Activated naive CD4-positive, alpha-beta T cell treated with anti-CD3 and anti-CD28 coated beads, Interleukin-2, amount 50 U/mL, for 24 hours (primary cell): ENCODE data around the gene CALCOCO2.
"Not testable (repeated sequence)": the region's sequence is repeated elsewhere in the genome, so short reads cannot be mapped to it uniquely, and the experiment has no call there.

Experiments
- H3K27ac Mint-ChIP-seq: one replicate; pipeline ENCODE4 v1.8.0; 2021; ENCODE audit warnings: mild to moderate bottlenecking, mixed read lengths
- H3K27me3 Mint-ChIP-seq: one replicate; pipeline ENCODE4 v1.8.0; 2021; ENCODE audit warnings: mixed read lengths
- H3K36me3 Mint-ChIP-seq: one replicate; pipeline ENCODE4 v1.8.0; 2021; ENCODE audit warnings: mixed read lengths
- H3K4me1 Mint-ChIP-seq: one replicate; pipeline ENCODE4 v1.8.0; 2021; ENCODE audit warnings: mixed read lengths
- H3K4me3 Mint-ChIP-seq: one replicate; pipeline ENCODE4 v1.8.0; 2021; ENCODE audit warnings: mild to moderate bottlenecking, mixed read lengths
- H3K9me3 Mint-ChIP-seq: one replicate; pipeline ENCODE4 v1.8.0; 2021; ENCODE audit warnings: mixed read lengths

The CALCOCO2 gene, protein sequence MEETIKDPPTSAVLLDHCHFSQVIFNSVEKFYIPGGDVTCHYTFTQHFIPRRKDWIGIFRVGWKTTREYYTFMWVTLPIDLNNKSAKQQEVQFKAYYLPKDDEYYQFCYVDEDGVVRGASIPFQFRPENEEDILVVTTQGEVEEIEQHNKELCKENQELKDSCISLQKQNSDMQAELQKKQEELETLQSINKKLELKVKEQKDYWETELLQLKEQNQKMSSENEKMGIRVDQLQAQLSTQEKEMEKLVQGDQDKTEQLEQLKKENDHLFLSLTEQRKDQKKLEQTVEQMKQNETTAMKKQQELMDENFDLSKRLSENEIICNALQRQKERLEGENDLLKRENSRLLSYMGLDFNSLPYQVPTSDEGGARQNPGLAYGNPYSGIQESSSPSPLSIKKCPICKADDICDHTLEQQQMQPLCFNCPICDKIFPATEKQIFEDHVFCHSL

DNA sequence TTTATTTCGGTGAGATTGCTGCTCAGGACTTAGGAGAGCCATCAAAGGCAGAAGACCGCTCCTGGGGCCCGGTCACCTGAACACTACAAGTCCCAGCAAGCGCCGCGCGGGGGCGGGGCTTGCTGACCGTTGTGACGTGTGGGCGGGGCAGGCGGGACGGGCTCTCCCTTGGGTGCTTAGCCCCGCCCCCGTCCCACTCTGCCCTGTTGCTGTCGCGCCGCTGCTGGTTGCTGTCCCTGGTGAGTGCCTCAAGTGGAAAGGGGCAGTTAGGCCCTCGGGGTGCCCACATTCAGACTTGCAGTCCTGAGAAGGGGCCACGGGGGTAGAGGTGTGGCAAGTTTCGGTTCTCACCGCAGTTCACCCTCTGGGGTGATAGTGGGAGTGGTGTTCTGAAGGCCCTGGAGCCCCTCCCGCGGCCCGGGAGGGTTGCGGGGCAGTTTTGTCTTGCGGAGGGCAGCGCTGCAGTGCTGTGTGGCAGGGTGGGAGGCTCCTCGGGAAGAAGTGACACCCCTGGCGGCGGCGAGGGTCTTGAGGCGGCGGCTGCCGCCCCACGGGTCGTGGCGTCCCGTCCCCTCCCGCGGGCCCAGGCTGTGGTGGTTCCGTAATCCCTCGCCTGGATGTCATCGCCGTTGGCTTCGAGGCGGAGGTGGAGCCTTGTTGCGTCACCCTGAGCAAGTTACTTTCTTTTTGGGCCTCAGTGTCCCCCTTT lies at the start of gene CALCOCO2:
Gene CALCOCO2, plus strand, starts transcription at position 196 of the 709 bp plus-strand sequence. CDS start 10,673 bp downstream, outside the sequence.
- no peaks in the 10 kb centered on the region for H3K27me3 Mint-ChIP-seq
- peak within 1 kb of the TSS; percentile 95 for H3K27ac Mint-ChIP-seq
- H3K4me3 Mint-ChIP-seq = peak within 1 kb of the TSS; percentile 92
- H3K36me3 Mint-ChIP-seq = no peaks in the 10 kb centered on the region
- peaks cover 60% of the 10 kb centered on the region for H3K4me1 Mint-ChIP-seq
- no peaks in the 10 kb centered on the region for H3K9me3 Mint-ChIP-seq

DNA sequence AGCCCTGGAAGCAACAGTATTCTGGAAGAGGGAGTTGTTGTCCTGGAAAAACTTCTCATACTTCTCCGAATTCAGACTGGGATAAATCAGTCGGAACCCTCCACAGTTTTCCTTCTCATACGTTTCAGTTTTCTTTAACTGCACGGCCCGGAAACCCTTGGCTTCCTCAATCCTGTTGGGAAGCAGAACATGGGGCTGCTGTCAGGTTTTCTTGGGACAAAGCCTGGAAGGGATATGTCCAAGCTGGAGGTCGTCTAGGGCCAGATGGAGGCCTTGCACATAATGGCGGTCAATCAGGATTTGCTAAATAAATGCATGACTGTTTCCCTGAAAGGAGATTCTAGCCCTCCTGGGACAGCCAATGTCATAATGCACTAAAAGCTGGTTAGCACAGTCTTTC lies 43.0 kb upstream of the CALCOCO2 start:
- Mint-ChIP-seq H3K9me3 (no peaks in the 10 kb centered on the region), H3K4me3 (no peak overlapping the region), H3K4me1 (no peaks in the 10 kb centered on the region), H3K36me3 (no peaks in the 10 kb centered on the region), H3K27me3 (peaks cover 14% of the 10 kb centered on the region), H3K27ac (no peak overlapping the region)

DNA sequence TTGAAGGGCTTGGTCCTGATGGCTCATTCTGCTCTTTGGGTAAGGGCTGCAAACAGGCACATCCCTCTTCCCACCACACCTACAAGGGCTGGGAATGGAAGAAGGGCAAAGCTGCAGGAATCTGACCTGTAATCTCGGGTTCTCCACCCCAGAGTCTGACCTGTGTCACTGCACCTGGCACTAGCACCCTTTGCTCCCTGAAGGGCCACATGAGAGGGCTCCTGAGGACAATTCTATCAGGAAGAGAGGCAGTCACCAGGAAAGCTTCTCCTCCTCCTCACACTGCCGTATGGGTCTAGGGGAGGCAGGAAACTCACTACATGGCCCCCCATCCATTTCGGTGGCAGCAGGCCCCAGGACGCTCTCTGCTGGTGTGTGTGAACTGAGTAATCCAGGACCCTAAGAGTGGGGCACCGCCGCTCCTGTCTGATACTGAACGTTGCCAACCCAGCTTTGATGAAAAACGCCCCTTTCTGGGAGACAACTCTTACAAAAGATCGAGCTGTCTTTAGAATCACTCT lies 40.2 kb upstream of the CALCOCO2 start:
- no peak overlapping the region for H3K27ac Mint-ChIP-seq
- no peaks in the 10 kb centered on the region for H3K4me1 Mint-ChIP-seq
- no peaks in the 10 kb centered on the region for H3K9me3 Mint-ChIP-seq
- no peaks in the 10 kb centered on the region for H3K36me3 Mint-ChIP-seq
- H3K27me3 Mint-ChIP-seq = peaks cover 17% of the 10 kb centered on the region
- H3K4me3 Mint-ChIP-seq = no peak overlapping the region

DNA sequence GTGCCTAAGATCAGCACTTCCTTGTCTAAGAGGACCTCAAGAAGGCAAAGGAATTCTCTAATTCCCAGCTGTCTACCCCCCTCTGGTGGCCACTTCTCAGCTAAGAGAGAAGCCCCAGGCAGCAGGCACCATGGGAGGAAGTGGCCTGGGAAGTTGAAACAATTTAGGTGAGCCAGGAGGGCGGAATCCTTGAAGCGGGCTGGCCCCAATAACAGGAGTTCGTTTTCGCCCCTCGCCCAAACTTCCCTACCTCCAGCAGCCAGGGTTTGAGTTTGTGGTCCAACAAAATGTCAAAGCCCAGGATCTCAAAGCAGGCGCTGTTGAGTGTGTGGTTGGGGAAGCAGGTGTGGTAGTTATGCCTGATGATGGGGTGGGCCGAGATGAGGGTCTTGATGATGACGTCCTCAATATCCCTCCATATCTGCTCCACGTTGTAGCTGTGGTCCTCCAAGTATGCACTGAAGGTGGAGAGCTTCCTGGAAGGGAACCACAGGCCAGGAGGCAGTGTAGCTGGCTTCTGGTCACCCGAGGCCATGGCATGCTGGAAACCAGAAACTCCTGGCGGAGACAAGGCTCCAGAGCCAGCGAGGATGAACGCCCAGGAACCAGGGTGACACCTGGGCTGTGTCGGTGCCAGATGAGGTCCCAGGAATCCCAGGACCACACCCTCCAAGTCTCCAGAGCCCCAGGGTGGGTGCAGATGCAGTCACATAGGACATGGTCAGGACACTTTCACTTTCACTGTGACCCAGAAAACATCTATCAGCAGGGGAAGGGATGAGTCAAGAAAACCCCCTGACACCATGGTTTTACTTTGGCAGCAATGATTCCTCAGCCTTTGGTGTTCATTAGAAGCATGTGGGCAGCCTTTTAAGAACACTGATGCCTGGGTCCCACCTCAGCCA lies 39.5 kb upstream of the CALCOCO2 start:
- no peaks in the 10 kb centered on the region for H3K36me3 Mint-ChIP-seq
- H3K27ac Mint-ChIP-seq = no peak overlapping the region
- no peak overlapping the region for H3K4me3 Mint-ChIP-seq
- H3K9me3 Mint-ChIP-seq = no peaks in the 10 kb centered on the region
- H3K27me3 Mint-ChIP-seq = peaks cover 16% of the 10 kb centered on the region
- H3K4me1 Mint-ChIP-seq = no peaks in the 10 kb centered on the region

DNA sequence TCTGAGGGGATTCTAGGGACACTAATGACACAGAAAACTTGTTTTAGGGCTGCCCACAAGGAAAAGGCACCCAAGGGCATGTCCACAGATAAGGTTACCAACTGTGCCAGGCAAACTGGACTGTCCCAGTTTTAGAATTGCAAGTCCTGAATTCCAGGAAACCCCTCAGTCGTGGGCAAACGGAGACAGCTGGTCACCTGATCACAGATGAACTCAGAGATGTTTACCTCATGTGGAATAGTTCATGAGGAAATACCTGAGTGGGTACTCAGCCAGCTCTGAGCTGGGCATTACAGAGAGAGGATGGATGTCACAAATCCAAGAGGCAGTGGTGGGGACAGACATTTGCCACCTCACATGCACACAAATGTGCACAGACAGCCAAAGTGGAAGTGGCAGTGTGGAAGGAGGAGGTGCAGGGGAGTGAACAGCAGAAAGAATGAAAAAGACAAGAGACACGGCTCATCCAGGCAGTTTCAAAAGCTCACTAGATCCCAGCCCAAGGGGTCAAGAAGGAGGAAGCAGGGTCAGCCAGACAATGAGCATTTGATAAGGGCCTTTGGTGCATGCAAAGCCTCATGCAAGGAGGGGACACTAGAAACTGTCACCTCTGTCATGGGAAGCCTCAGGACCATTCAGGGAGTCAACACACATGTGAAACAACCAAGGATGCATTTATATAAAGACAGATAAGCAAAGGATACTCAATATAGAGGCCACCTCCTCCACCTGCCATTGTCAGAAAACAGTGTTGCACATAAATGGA lies 38.6 kb upstream of the CALCOCO2 start:
- H3K4me1 Mint-ChIP-seq = no peaks in the 10 kb centered on the region
- no peak overlapping the region for H3K4me3 Mint-ChIP-seq
- H3K27me3 Mint-ChIP-seq = peaks cover 17% of the 10 kb centered on the region
- no peaks in the 10 kb centered on the region for H3K9me3 Mint-ChIP-seq
- no peaks in the 10 kb centered on the region for H3K36me3 Mint-ChIP-seq
- H3K27ac Mint-ChIP-seq = no peak overlapping the region

DNA sequence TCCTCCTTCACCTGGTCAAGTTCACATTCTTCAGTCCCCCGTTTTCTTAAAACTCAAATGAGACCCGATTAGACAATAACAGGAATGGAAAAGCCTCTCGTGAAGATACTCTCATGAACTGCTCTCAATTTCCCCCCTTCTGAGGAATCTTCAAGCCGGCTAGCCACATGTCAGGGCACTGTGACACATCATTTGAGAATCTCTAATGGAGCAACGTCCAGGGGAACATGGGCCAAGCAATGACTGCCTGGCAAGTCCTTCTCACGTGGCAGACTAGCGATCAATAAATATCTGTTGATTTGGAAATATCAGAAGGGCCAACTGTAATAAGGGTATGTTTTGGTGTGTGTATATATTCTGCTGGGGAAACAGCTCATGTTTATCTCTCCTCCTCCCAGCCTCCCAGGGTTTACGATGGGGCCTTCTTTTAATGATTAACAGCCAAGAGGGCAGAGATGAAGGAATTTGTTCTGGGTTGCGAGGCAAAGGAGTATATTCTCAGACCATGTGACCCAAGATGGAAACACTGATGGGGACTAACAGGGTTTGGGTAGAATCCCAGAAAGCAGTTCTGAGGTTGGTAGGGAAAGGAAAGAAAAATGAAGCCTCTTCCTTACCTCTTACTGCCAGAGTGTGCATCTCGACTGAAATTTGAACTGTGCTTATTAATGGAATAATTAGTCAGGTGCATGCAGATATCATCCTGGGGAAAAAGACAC lies 35.2 kb upstream of the CALCOCO2 start:
- no peaks in the 10 kb centered on the region for H3K4me1 Mint-ChIP-seq
- H3K27me3 Mint-ChIP-seq = peaks cover 21% of the 10 kb centered on the region
- H3K36me3 Mint-ChIP-seq = no peaks in the 10 kb centered on the region
- H3K9me3 Mint-ChIP-seq = no peaks in the 10 kb centered on the region
- H3K27ac Mint-ChIP-seq = no peak overlapping the region
- H3K4me3 Mint-ChIP-seq = no peak overlapping the region

DNA sequence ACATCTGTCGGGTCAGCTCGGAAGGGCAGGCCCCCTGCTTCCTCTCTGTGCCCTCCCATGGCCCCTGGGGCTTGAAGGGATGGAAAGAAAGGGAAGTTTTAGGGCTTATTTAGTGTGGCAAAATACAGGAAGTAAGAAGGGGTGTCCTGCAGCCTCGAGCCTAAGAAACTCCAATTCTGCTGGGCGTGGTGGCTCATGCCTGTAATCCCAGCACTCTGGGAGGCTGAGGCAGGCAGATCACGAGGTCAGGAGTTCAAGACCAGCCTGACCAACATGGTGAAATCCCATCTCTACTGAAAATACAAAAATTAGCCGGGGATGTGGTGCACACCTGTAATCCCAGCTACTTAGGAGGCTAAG lies 34.7 kb upstream of the CALCOCO2 start:
- H3K27me3 Mint-ChIP-seq = peaks cover 21% of the 10 kb centered on the region
- H3K9me3 Mint-ChIP-seq, H3K4me1 Mint-ChIP-seq, H3K36me3 Mint-ChIP-seq, H3K4me3 Mint-ChIP-seq, H3K27ac Mint-ChIP-seq: not testable (repeated sequence)

DNA sequence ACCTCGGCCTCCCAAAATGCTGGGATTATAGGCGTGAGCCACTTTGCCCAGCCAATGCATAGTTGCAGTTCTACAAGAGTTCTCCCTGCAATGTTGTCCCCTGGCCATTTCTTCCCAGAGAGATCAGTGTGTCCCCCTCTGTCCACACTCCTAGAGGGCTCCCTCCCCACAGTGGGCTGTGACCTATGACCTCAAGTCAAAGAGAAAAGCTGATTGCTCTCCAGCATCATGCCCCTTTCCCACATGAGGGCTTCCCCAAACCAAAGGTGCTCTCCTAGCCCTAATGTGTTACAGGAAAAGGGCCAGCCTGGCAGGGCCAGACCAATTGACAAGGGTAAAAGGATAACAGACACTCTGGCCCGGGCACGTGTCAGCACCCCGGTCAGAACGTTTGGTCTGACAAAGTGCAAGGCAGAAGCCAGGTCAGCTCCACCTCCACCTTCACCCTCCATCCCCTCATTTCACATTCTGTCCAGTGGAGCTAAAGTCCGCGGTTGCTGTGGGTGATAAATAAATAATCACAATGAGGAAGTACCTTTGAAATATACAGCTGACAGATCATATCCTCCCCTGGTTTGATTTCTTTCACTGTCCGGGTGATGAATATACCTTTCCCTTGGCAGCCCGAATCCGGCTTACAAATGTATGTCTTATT lies 31.6 kb upstream of the CALCOCO2 start:
- no peaks in the 10 kb centered on the region for H3K36me3 Mint-ChIP-seq

DNA sequence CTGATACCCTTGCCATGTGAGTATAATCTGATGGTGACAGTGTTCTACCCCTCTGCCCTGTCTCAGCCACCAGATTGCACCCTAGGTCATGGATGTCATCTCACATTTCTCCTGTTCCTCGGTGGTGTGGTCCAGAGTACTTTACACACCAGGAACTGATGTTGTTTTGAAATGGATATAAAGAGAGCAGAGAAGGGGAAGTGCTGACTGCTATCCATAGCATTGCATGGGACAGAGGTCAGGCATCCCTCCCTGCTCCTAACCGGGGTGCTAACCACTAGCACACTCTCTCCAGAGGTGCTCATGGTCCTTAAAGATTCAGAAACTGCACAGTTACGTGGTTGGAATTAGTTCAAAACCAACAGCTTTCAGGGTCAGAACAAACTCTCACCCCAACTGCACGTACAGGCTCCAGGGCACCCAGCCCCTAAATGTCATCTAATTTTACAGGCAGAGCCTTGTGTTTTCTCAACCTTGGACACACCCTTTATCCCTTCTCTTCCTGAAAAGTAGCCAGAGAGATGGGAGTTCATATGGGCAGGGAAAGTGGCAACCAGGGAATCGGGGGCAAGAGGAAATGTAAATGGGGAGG lies 30.1 kb upstream of the CALCOCO2 start:
- Mint-ChIP-seq H3K27me3 (peaks cover 17% of the 10 kb centered on the region), H3K9me3 (no peaks in the 10 kb centered on the region), H3K27ac (no peak overlapping the region), H3K4me3 (no peak overlapping the region), H3K36me3 (no peaks in the 10 kb centered on the region), H3K4me1 (no peaks in the 10 kb centered on the region)

More for the DNA sequence above, 31.6 kb upstream of the CALCOCO2 start:
- H3K9me3 Mint-ChIP-seq = no peaks in the 10 kb centered on the region
- no peak overlapping the region for H3K27ac Mint-ChIP-seq
- no peak overlapping the region for H3K4me3 Mint-ChIP-seq
- H3K27me3 Mint-ChIP-seq = peaks cover 15% of the 10 kb centered on the region
- no peaks in the 10 kb centered on the region for H3K4me1 Mint-ChIP-seq

DNA sequence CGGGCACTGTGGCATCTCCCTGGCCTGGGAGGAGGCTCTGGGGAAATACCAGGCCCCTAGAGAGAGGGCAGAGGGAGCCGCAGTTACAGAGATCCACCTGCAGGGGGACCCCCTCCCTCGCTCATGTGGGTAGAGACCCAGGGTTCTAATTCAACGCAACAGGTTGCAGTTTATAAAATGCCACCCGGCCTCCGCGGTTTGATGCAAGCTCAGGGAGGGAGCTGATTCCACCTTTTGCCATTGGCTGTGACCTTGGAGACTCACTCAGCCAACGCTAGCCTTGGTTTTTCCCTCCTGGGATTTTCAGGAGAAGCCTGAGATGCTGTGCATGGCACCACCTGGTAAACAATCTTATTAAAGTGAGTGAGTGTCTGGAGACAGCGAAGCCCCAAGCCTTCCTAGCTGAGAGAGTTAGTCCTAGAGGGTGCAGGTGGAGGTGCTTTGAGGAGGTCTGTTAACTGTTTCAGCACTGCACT lies 25.9 kb upstream of the CALCOCO2 start:
- Mint-ChIP-seq H3K36me3 (no peaks in the 10 kb centered on the region), H3K9me3 (no peaks in the 10 kb centered on the region), H3K4me3 (no peak overlapping the region), H3K4me1 (no peaks in the 10 kb centered on the region), H3K27me3 (peaks cover 4% of the 10 kb centered on the region), H3K27ac (no peak overlapping the region)

DNA sequence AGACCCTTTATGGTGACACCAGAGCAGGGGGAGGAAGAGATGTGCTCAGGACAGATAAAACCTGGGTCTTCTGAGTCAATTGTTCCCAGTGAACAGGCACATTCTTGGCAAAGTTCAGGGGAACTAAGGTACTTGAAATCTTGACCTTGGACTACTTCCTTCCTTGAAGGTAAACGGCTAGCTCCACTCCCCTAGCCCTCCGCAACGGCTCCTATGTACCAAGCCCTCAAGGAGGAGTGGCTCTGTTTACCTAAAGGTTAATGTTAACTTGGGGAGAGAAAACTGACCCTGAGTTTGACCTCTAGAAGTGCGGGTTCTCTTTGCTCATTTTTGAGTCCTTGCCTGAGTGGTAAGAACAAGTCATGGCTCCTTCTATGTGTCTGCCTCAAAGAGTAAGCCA lies 21.7 kb upstream of the CALCOCO2 start:
- no peaks in the 10 kb centered on the region for H3K4me1 Mint-ChIP-seq

DNA sequence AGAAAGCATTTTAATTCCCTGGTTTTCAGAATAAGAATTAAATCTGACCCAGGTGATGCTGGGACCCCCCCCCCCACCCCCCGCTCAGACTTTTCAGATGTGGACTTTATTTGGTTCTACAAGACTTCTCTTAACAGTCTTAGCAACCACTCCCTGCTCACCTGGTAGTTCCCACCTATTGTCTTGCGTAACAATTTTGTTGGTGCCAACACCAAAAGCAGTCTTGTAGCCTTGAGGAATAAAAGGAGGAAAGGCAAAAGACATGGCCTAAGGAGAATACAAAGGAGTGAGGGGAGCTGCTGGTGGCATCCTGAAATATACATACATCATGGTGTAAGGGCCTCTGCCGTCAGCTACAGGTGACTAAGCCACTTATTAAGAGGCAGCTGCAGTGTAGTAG lies 18.8 kb upstream of the CALCOCO2 start:
- Mint-ChIP-seq H3K9me3 (no peaks in the 10 kb centered on the region), H3K27ac (no peak overlapping the region), H3K27me3 (peaks cover 6% of the 10 kb centered on the region), H3K4me3 (no peak overlapping the region), H3K36me3 (no peaks in the 10 kb centered on the region), H3K4me1 (peaks cover 20% of the 10 kb centered on the region)

More for the DNA sequence above, 21.7 kb upstream of the CALCOCO2 start:
- H3K36me3 Mint-ChIP-seq = no peaks in the 10 kb centered on the region
- no peaks in the 10 kb centered on the region for H3K9me3 Mint-ChIP-seq
- no peak overlapping the region for H3K27ac Mint-ChIP-seq
- peaks cover 1% of the 10 kb centered on the region for H3K27me3 Mint-ChIP-seq
- no peak overlapping the region for H3K4me3 Mint-ChIP-seq

DNA sequence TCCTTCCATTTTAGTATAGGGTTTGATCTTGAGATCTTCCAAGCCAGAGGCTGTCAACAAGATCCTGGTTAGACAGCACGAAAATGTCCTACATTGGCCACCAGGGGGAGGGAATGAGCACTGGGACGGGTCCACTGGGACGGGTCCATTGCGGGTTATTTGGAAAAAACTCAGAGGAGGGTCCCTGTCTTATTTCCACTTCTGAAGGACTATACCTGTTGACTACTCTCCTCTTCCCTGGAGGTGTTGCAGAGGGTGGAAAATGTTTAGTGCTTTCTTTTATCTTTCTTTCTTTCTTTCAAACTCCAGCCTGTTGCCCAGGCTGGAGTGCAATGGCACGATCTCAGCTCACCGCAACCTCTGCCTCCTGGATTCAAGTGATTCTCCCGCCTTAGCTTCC lies 16.3 kb upstream of the CALCOCO2 start:
- H3K9me3 Mint-ChIP-seq = no peaks in the 10 kb centered on the region
- peaks cover 20% of the 10 kb centered on the region for H3K4me1 Mint-ChIP-seq
- no peak overlapping the region for H3K4me3 Mint-ChIP-seq
- no peaks in the 10 kb centered on the region for H3K36me3 Mint-ChIP-seq
- H3K27ac Mint-ChIP-seq = no peak overlapping the region
- H3K27me3 Mint-ChIP-seq = peaks cover 6% of the 10 kb centered on the region
